Activated gamma-delta T cell (primary cell): ENCODE measurements around the gene ZNF582.

Source experiments
- DNase-seq: peaks from one replicate; lab custom pipeline; 2025; lab: John Stamatoyannopoulos, UW
- total RNA-seq, 2 donors: gene quantifications; one replicate each; lab custom pipeline; 2026; lab: John Stamatoyannopoulos, UW

Gene ZNF582
- total RNA-seq: 11.0 to 11.4 reads per million in 2 donors

- DNase-seq: peak; percentile 75
Measured at GRCh38 chr19:56393119-56394012, at the start of gene ZNF582. Gene ZNF582 (minus strand): TSS chr19:56393534. CDS start chr19:56391752, 1,782 bp downstream.

GRCh38 chr19:56441206-56441792 is 48.0 kb upstream of the ZNF582 start:
- DNase-seq: no peak

GRCh38 chr19:56423985-56424353 is 30.6 kb upstream of the ZNF582 start:
- no peak for DNase-seq

- DNase-seq: no peak
Measured at GRCh38 chr19:56423276-56423984, 30.1 kb upstream of the ZNF582 start.

- DNase-seq: no peak
Measured at GRCh38 chr19:56405062-56405461, 11.7 kb upstream of the ZNF582 start.

- DNase-seq: no peak
Measured at GRCh38 chr19:56404705-56405056, 11.3 kb upstream of the ZNF582 start.

GRCh38 chr19:56403764-56404704 is 10.7 kb upstream of the ZNF582 start, which contains the start of gene ZNF583:
Gene ZNF583 (plus strand): TSS chr19:56404332. CDS start chr19:56407115, 2,783 bp downstream.
- peak; percentile 84 for DNase-seq

GRCh38 chr19:56403261-56403660 is 9.9 kb upstream of the ZNF582 start:
- no peak for DNase-seq

- DNase-seq: no peak
Measured at GRCh38 chr19:56400485-56400884, 7.2 kb upstream of the ZNF582 start.

GRCh38 chr19:56398809-56399208 is 5.5 kb upstream of the ZNF582 start:
- no peak for DNase-seq

- no peak for DNase-seq
Measured at GRCh38 chr19:56383826-56384605, 9.3 kb downstream of the ZNF582 start.

GRCh38 chr19:56377105-56377924 is 16.0 kb downstream of the ZNF582 start:
- no peak for DNase-seq

GRCh38 chr19:56372281-56372680 is 21.1 kb downstream of the ZNF582 start:
- DNase-seq: no peak

GRCh38 chr19:56369886-56370676 is 23.3 kb downstream of the ZNF582 start:
- DNase-seq: no peak

- DNase-seq: peak; percentile 35
Measured at GRCh38 chr19:56367829-56368711, 25.3 kb downstream of the ZNF582 start.

GRCh38 chr19:56360841-56361240 is 32.5 kb downstream of the ZNF582 start:
- no peak for DNase-seq

GRCh38 chr19:56356944-56357343 is 36.4 kb downstream of the ZNF582 start:
- DNase-seq: no peak

- no peak for DNase-seq
Measured at GRCh38 chr19:56355517-56355916, 37.8 kb downstream of the ZNF582 start.
